A549 (cell line): ENCODE data around the gene ARMH2. TPM values are rescaled to one million over a fixed set of nuclear protein-coding genes. Genes with fewer than 3 reads are reported as not detected.

Experiments used
- ATAC-seq, 2 experiments: fragments of 200-7000 bp in 1 of 2; fragments of >200 bp in 1 of 2; cut with Nextera tagmentation in 1 of 2; cut with Tn5 transposase in 1 of 2; 3 replicates each; pipeline versions ENCODE4 v1.8.0 to v1.9.1; 2018 to 2020; ENCODE audit warnings: mild to moderate bottlenecking in 1 of 2, moderate library complexity in 1 of 2
- CTCF ChIA-PET: fragments of 300-600 bp; sonication (Branson Sonifier 250); formaldehyde crosslinking; extraction: SDS; loops from one replicate; lab custom pipeline; 2021; ENCODE audit warnings: antibody characterized with exemption, inconsistent platforms; lab: Yijun Ruan, JAX
- POLR2A ChIA-PET: fragments of 350-600 bp; formaldehyde crosslinking; extraction: SDS; loops from one replicate; lab custom pipeline; 2021; ENCODE audit warnings: antibody characterized with exemption, inconsistent platforms; lab: Yijun Ruan, JAX
- DNase-seq, 2 experiments: peaks; one replicate each; pipeline versions ENCODE4 v3.0.0 to v3.0.0-alpha.2; 2011 to 2016; ENCODE audit warnings: low read depth in 1 of 2, low spot score in 1 of 2
- FAIRE-seq: peaks from 2 replicates; lab custom pipeline; 2011; peaks lifted over from hg19 to GRCh38; lab: Jason Lieb, UNC
- H3K27ac ChIP-seq, 2 experiments: fragments of >200 bp; sonication (Bioruptor Twin); formaldehyde crosslinking; 3 replicates each; pipeline ENCODE4 v1.5.1; 2016 to 2017
- H3K4me1 ChIP-seq: fragments of >200 bp; sonication (Bioruptor Twin); formaldehyde crosslinking; 3 replicates; pipeline ENCODE4 v1.6.1; 2016
- H3K4me2 ChIP-seq: fragments of >200 bp; sonication (Bioruptor Twin); formaldehyde crosslinking; 3 replicates; pipeline ENCODE4 v1.6.1; 2016
- H3K4me3 ChIP-seq: fragments of >200 bp; sonication (Bioruptor Twin); formaldehyde crosslinking; 3 replicates; pipeline ENCODE4 v1.5.1; 2016
- H3K9me3 ChIP-seq: fragments of >200 bp; sonication (Bioruptor Twin); formaldehyde crosslinking; 3 replicates; pipeline ENCODE4 v1.6.1; 2016
- BHLHE40 ChIP-seq: IDR thresholded peaks from 2 replicates; pipeline ENCODE4 v1.6.1; 2012; ENCODE audit warnings: low read depth, low read length, inconsistent platforms
- CBX2 ChIP-seq: fragments of 200-600 bp; sonication (generic); IDR thresholded peaks from 2 replicates; pipeline ENCODE4 v1.6.1; 2016; ENCODE audit warnings: low read depth, mild to moderate bottlenecking, borderline replicate concordance
- CBX8 ChIP-seq: fragments of 200-600 bp; sonication (generic); IDR thresholded peaks from 2 replicates; pipeline ENCODE4 v1.6.1; 2016
- EHF ChIP-seq: fragments of 250-450 bp; sonication (Bioruptor Pico); IDR thresholded peaks from 2 replicates; pipeline ENCODE4 v1.5.0; 2020; ENCODE audit warnings: mild to moderate bottlenecking
- ELK1 ChIP-seq: fragments of 150-350 bp; IDR thresholded peaks from 2 replicates; pipeline ENCODE4 v1.6.1; 2014; ENCODE audit warnings: low read depth, mild to moderate bottlenecking, low read length
- FOSB ChIP-seq: fragments of 250-450 bp; sonication (Bioruptor Pico); IDR thresholded peaks from 2 replicates; pipeline ENCODE4 v1.5.0; 2020; ENCODE audit warnings: mild to moderate bottlenecking, moderate library complexity
- FOSL2 ChIP-seq, 2 experiments: fragments of 450-650 bp in 1 of 2; fragments of >200 bp in 1 of 2; sonication (Bioruptor Twin) in 1 of 2; formaldehyde crosslinking; IDR thresholded peaks; 2 replicates each; pipeline versions ENCODE4 v1.5.0 to v1.6.1; 2016 to 2020; ENCODE audit warnings: mild to moderate bottlenecking in 1 of 2, moderate library complexity in 1 of 2
- FOXS1 ChIP-seq: fragments of 250-450 bp; sonication (Bioruptor Pico); IDR thresholded peaks from 2 replicates; pipeline ENCODE4 v1.5.0; 2020; ENCODE audit warnings: mild to moderate bottlenecking, moderate library complexity
- GATA3 ChIP-seq: IDR thresholded peaks from 2 replicates; pipeline ENCODE4 v1.6.1; 2012; ENCODE audit warnings: borderline replicate concordance
- HDAC2 ChIP-seq: fragments of 200-600 bp; sonication (generic); IDR thresholded peaks from 2 replicates; pipeline ENCODE4 v1.6.1; 2016
- HEYL ChIP-seq: fragments of 250-450 bp; sonication (Bioruptor Pico); IDR thresholded peaks from 2 replicates; pipeline ENCODE4 v1.8.0; 2021; ENCODE audit warnings: mild to moderate bottlenecking, moderate library complexity
- HOXB5 ChIP-seq: fragments of 250-450 bp; sonication (Bioruptor Pico); IDR thresholded peaks from 2 replicates; pipeline ENCODE4 v1.5.0; 2020; ENCODE audit warnings: mild to moderate bottlenecking, moderate library complexity
- JUN ChIP-seq, 2 experiments: fragments of >200 bp; sonication (Bioruptor Twin); formaldehyde crosslinking; IDR thresholded peaks; 2 replicates in 1 of 2; 3 replicates in 1 of 2; pipeline ENCODE4 v1.6.1; 2016 to 2017
- JUNB ChIP-seq: fragments of >200 bp; sonication (Bioruptor Twin); formaldehyde crosslinking; IDR thresholded peaks from 2 replicates; pipeline ENCODE4 v1.6.1; 2016
- MAFK ChIP-seq: fragments of 450-650 bp; IDR thresholded peaks from 2 replicates; pipeline ENCODE4 v1.6.1; 2014; ENCODE audit not compliant: partially characterized antibody
- MAX ChIP-seq: IDR thresholded peaks from 2 replicates; pipeline ENCODE4 v1.6.1; 2012
- NR3C1 ChIP-seq: fragments of >200 bp; sonication (Bioruptor Twin); formaldehyde crosslinking; IDR thresholded peaks from 3 replicates; pipeline ENCODE4 v1.6.1; 2017
- PHF8 ChIP-seq: fragments of 200-600 bp; sonication (generic); IDR thresholded peaks from 2 replicates; pipeline ENCODE4 v1.6.1; 2016; ENCODE audit warnings: low read depth, mild to moderate bottlenecking, antibody characterized with exemption, moderate library complexity, borderline replicate concordance
- POLR2A ChIP-seq: IDR thresholded peaks from 2 replicates; pipeline ENCODE4 v1.6.1; 2012; ENCODE audit warnings: mild to moderate bottlenecking, low read length
- POLR2AphosphoS2 ChIP-seq: conservative IDR thresholded peaks from 2 replicates; pipeline ENCODE4 v1.6.1; 2012; ENCODE audit warnings: low read length, improper control_type of control experiment, inconsistent platforms
- RCOR1 ChIP-seq: fragments of 150-350 bp; IDR thresholded peaks from 2 replicates; pipeline ENCODE4 v1.6.1; 2014; ENCODE audit warnings: antibody characterized with exemption, low read length, low read depth
- RFX5 ChIP-seq: fragments of 450-650 bp; IDR thresholded peaks from 2 replicates; pipeline ENCODE4 v1.7.1; 2014; ENCODE audit warnings: antibody characterized with exemption, mild to moderate bottlenecking, moderate library complexity
- SMC3 ChIP-seq: fragments of >200 bp; sonication (Bioruptor Twin); formaldehyde crosslinking; IDR thresholded peaks from 3 replicates; pipeline ENCODE4 v1.6.1; 2018; ENCODE audit warnings: inconsistent platforms
- TFCP2L1 ChIP-seq: fragments of 250-450 bp; sonication (Bioruptor Pico); IDR thresholded peaks from 2 replicates; pipeline ENCODE4 v1.5.0; 2021; ENCODE audit warnings: mild to moderate bottlenecking
- TP53 ChIP-seq: fragments of 250-450 bp; sonication (Bioruptor Pico); IDR thresholded peaks from 2 replicates; pipeline ENCODE4 v1.5.0; 2021; ENCODE audit warnings: mild to moderate bottlenecking, moderate library complexity
- USF2 ChIP-seq: fragments of 450-650 bp; IDR thresholded peaks from 2 replicates; pipeline ENCODE4 v1.6.1; 2014; ENCODE audit warnings: antibody characterized with exemption
- ZC3H11A ChIP-seq: fragments of 450-650 bp; IDR thresholded peaks from 2 replicates; pipeline ENCODE4 v1.6.1; 2014; ENCODE audit warnings: antibody characterized with exemption, mild to moderate bottlenecking
- ZFP36 ChIP-seq: fragments of 450-650 bp; IDR thresholded peaks from 2 replicates; pipeline ENCODE4 v1.6.1; 2014; ENCODE audit warnings: borderline replicate concordance; ENCODE audit not compliant: partially characterized antibody
- ZSCAN20 ChIP-seq: fragments of 250-450 bp; sonication (Bioruptor Pico); IDR thresholded peaks from 2 replicates; pipeline ENCODE4 v1.8.0; 2022; ENCODE audit warnings: mild to moderate bottlenecking, moderate library complexity
- WGBS: methylation state at CpG from one replicate; pipeline ENCODE4 v1.1.6; 2017; ENCODE audit errors: missing lambda C conversion rate; 5-methylcytosine and 5-hydroxymethylcytosine counted together
- polyA plus RNA-seq, 4 experiments: library from polyadenylated mRNA; depleted of rRNA in 3 of 4; stranded (reverse); fragments of >200 nt; fragmentation: RNase III in 1 of 4; extraction: RNeasy Plus Mini Kit Qiagen cat#74134 plus additional on column Dnase treatment in 1 of 4; gene quantifications; 2 replicates in 3 of 4; 3 replicates in 1 of 4; pipeline ENCODE4 v1.2.3, GENCODE V29; 2011 to 2017

ARMH2 gene
- polyA plus RNA-seq, 2 of the 4 experiments (the other 2 are of a cell fraction) = not detected

- no peak for DNase-seq
- POLR2A ChIA-PET = no interaction called here
- TF ChIP-seq ZFP36 = no peak
- no peak for TF ChIP-seq ELK1
- no peak for TF ChIP-seq HEYL (CRISPR knock-in tag)
- no peak for TF ChIP-seq CBX8
- TF ChIP-seq RFX5 = no peak
- no peak for TF ChIP-seq BHLHE40
- no peak for TF ChIP-seq FOSB (CRISPR knock-in tag)
- TF ChIP-seq TP53 (CRISPR knock-in tag) = no peak
- TF ChIP-seq ZC3H11A = no peak
- no peak for TF ChIP-seq JUNB
- no peak for TF ChIP-seq GATA3
- no peak for TF ChIP-seq EHF
- no peak for TF ChIP-seq HDAC2
- no peak for TF ChIP-seq PHF8
- no peak for TF ChIP-seq TFCP2L1 (CRISPR knock-in tag)
- Histone ChIP-seq H3K9me3 (no peaks in the 10 kb centered on the region), H3K27ac (no peak overlapping the region), H3K4me1 (peaks cover 36% of the 10 kb centered on the region; the same call in 2 of the 3 replicates), H3K4me2 (peak overlapping the region; percentile 93), H3K4me3 (no peak overlapping the region)
- CTCF ChIA-PET = no interaction called here
- FAIRE-seq = no peak
- 21% methylated on average over 3 of the region's 3 CpGs for WGBS
- ATAC-seq = no peak
Measured at GRCh38 chr6:24779416-24780016, 19.2 kb downstream of the ARMH2 start.

GRCh38 chr6:24778878-24779277 is 19.8 kb downstream of the ARMH2 start:
- DNase-seq (no peak), ATAC-seq (no peak), FAIRE-seq (no peak)
- ChIA-PET CTCF (no interaction called here), POLR2A (no interaction called here)
- H3K27ac ChIP-seq = no peak overlapping the region
- H3K4me2 ChIP-seq = peak overlapping the region; percentile 93
- peaks cover 36% of the 10 kb centered on the region; the same call in 2 of the 3 replicates for H3K4me1 ChIP-seq
- TF ChIP-seq MAFK (no peak), MAX (no peak), ZSCAN20 (CRISPR knock-in tag) (no peak), POLR2AphosphoS2 (no peak)
- no peak overlapping the region for H3K4me3 ChIP-seq
- no peaks in the 10 kb centered on the region for H3K9me3 ChIP-seq

- no peak for FAIRE-seq
- no peaks in the 10 kb centered on the region for H3K9me3 ChIP-seq
- H3K4me1 ChIP-seq = peaks cover 36% of the 10 kb centered on the region; the same call in 2 of the 3 replicates
- no peak overlapping the region for H3K27ac ChIP-seq
- POLR2A ChIA-PET = no interaction called here
- CTCF ChIA-PET = interaction anchor here (1.0 kb wide), 1 partner anchor 292 kb away, joined by 3 read pairs; no protein-coding TSS in a partner anchor
- no peak for ATAC-seq
- no peak for TF ChIP-seq CBX2
- no peak for TF ChIP-seq NR3C1
- TF ChIP-seq USF2 = no peak
- no peak for TF ChIP-seq BHLHE40
- no peak for TF ChIP-seq JUN (IDR thresholded peaks at IDR 0.05)
- TF ChIP-seq POLR2A = no peak
- TF ChIP-seq FOSB (CRISPR knock-in tag) = no peak
- TF ChIP-seq RFX5 = no peak
- no peak for TF ChIP-seq MAX
- no peak for TF ChIP-seq SMC3
- TF ChIP-seq FOXS1 = no peak
- no peak for TF ChIP-seq FOSL2 (IDR thresholded peaks at IDR 0.05)
- no peak for TF ChIP-seq FOSL2 (CRISPR knock-in tag; IDR thresholded peaks at IDR 0.05)
- TF ChIP-seq PHF8 = no peak
- no peak for TF ChIP-seq HDAC2
- TF ChIP-seq HOXB5 (CRISPR knock-in tag) = no peak
- TF ChIP-seq RCOR1 = no peak
- no peak for TF ChIP-seq HEYL (CRISPR knock-in tag)
- peak overlapping the region; percentile 93 for H3K4me2 ChIP-seq
- H3K4me3 ChIP-seq = no peak overlapping the region
- DNase-seq = no peak
- 88% methylated on average over 1 of the region's 1 CpG for WGBS
Measured at GRCh38 chr6:24778121-24778520, 20.6 kb downstream of the ARMH2 start.
